ENCODE results near the gene TJP1.
"Not testable (repeated sequence)": the region's sequence is repeated elsewhere in the genome, so short reads cannot be mapped to it uniquely, and the experiment has no call there.

The TJP1 gene

DNA sequence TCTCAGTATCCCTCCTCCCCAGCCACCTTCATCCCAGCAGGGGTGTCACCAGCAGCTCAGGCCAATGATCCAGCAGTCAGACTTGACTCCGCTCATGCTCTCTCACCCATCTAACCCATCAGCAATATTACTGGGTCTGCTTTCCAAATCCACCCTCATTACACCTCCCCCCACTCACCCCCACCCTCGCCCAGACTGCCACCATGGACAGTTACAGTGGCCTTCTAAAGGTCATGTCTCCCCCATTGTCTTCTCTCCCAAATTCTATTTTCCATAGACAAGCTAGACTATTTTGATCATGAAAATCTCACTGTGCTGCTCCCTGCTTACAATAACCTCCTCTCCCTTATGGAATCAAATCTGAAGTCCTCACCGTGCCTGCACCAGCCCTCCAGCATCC, 156.0 kb downstream of the TJP1 start:
- no peak overlapping the region for H3K4me3 ChIP-seq (ENCODE audit: low read length)
- DNase-seq (ENCODE audit: low read depth): no peak
- TF ChIP-seq, protein P1, sequence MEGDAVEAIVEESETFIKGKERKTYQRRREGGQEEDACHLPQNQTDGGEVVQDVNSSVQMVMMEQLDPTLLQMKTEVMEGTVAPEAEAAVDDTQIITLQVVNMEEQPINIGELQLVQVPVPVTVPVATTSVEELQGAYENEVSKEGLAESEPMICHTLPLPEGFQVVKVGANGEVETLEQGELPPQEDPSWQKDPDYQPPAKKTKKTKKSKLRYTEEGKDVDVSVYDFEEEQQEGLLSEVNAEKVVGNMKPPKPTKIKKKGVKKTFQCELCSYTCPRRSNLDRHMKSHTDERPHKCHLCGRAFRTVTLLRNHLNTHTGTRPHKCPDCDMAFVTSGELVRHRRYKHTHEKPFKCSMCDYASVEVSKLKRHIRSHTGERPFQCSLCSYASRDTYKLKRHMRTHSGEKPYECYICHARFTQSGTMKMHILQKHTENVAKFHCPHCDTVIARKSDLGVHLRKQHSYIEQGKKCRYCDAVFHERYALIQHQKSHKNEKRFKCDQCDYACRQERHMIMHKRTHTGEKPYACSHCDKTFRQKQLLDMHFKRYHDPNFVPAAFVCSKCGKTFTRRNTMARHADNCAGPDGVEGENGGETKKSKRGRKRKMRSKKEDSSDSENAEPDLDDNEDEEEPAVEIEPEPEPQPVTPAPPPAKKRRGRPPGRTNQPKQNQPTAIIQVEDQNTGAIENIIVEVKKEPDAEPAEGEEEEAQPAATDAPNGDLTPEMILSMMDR (conservative IDR thresholded peaks at IDR 0.05; ENCODE audit: low read depth, low read length): no peak

DNA sequence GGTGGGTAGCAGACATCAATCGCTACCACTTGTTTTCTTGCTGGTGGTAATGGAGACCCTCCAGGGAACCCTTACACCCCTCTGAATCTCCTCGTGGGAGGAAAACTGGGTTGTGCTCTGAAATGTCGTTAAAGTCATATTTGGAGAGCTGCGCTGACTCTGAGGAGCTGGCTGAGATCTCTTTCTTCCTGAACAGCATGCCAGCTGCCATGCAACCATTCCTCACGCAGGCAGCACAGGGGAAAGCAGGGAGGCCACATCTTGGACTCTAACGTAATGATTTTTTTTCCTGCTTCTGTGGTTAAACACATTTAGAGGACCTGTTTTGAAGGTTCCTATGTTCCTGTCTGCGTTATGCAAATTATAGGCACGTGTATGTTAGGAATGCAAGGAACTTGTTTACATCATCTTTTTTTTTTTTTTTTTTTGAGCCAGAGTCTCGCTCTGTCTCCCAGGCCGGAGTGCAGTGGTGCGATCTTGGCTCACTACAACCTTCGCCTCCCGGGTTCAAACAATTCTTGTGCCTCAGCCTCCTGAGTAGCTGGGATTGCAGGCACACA, 156.7 kb downstream of the TJP1 start:
- no peak for DNase-seq (ENCODE audit: low read depth)
- no peak overlapping the region for H3K4me3 ChIP-seq (ENCODE audit: low read length)
- TF ChIP-seq, protein P1 (conservative IDR thresholded peaks at IDR 0.05; ENCODE audit: low read depth, low read length): no peak

DNA sequence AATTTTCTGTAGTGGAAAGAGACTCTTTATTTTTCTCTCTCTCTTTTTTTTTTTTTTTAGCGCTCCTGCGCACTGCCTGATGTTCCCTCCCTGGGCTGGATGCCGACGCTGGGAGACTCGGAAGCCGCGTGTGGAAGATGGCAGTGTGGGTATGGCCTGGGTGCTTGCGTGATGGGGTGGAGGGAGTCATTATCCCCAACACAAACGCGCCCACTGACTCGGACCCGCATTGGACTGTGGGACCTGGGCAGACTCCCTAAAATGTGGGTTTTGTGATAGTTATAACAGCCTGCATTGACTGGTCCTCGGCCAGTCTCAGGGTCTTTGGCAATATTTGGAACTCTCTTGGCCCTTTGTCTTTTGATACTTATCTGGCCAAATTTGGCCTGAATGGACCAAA, 157.9 kb downstream of the TJP1 start:
- DNase-seq (ENCODE audit: low read depth): no peak
- TF ChIP-seq, protein P1 (conservative IDR thresholded peaks at IDR 0.05; ENCODE audit: low read depth, low read length): no peak

DNA sequence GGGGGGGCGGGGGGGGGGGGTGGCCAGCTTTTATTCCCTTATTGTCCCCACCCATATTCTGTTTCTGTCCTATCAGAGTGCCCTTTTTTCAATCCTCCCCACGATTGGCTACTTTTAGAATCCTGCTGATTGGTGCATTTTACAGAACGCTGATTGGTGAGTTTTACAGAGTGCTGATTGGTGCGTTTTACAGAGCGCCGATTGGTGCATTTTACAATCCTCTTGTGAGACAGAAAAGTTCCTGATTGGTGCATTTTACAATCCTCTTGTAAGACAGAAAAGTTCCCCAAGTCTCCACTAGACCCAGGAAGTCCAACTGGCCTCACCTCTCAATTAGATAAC, 164.8 kb downstream of the TJP1 start:
- not testable (repeated sequence) for DNase-seq (ENCODE audit: low read depth); H3K4me3 ChIP-seq (ENCODE audit: low read length)

More for the DNA sequence above, 157.9 kb downstream of the TJP1 start:
- H3K4me3 ChIP-seq (ENCODE audit: low read length): no peak overlapping the region

DNA sequence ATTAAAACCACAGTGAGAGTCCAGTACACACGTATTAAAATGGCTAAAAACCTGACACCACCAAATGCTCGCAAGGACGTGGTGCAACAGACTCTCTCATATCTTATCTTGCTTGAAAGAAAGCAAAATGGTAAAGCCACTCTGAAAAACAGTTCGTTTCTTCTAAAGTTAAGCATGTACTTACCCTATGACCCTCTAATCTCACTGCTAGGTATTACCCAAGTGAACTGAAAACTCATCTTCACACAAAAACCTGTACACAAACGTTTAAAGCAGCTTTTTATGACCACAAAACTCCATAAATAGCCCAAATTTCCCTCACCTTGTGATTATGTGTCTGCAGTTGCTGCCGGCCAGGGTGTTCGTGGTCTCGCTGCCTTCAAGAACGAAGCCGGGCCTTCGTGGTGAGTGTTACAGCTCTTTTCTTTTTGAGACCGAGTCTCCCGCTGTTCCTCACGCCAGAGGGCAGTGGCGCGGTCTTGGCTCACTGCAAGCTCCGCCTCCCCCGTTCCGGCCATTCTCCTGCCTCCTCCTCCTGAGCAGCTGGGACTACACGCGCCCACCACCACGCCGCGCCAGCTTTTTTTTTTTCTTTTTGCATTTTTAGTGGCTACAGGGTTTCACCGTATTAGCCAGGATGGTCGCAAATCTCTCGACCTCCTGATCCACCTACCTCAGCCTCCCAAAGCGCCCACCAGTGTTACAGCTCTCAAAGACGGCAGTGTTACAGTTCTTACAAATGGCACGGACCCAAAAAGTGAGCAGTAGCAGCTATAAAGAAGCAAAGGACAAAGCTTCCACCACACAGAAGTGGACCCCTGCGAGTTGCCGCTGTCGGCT, 165.4 kb downstream of the TJP1 start:
- TF ChIP-seq, protein P1 (conservative IDR thresholded peaks at IDR 0.05; ENCODE audit: low read depth, low read length): no peak
- no peak for DNase-seq (ENCODE audit: low read depth)
- H3K4me3 ChIP-seq (ENCODE audit: low read length): no peak overlapping the region

DNA sequence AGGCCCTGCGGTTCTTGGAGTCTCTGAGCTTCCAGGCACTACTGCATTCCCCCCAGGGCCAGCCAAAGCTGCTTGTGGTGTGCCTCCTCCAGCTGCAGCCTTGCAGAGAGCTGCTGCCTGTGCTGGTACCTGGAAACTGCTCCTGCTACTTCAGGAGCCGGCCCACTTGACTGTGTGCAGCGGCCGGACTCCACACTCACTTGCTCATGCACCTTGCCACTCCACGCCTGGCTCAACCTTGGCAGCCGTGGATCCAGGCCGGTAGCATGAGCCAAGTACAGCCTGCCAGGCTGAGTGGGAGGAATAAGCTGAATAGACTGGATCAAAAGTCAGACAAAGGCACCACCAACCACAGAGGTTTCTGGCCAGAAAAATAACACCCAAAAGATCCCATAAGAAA, 169.7 kb downstream of the TJP1 start:
- TF ChIP-seq, protein P1 (conservative IDR thresholded peaks at IDR 0.05; ENCODE audit: low read depth, low read length): no peak
- DNase-seq (ENCODE audit: low read depth): no peak
- no peak overlapping the region for H3K4me3 ChIP-seq (ENCODE audit: low read length)

DNA sequence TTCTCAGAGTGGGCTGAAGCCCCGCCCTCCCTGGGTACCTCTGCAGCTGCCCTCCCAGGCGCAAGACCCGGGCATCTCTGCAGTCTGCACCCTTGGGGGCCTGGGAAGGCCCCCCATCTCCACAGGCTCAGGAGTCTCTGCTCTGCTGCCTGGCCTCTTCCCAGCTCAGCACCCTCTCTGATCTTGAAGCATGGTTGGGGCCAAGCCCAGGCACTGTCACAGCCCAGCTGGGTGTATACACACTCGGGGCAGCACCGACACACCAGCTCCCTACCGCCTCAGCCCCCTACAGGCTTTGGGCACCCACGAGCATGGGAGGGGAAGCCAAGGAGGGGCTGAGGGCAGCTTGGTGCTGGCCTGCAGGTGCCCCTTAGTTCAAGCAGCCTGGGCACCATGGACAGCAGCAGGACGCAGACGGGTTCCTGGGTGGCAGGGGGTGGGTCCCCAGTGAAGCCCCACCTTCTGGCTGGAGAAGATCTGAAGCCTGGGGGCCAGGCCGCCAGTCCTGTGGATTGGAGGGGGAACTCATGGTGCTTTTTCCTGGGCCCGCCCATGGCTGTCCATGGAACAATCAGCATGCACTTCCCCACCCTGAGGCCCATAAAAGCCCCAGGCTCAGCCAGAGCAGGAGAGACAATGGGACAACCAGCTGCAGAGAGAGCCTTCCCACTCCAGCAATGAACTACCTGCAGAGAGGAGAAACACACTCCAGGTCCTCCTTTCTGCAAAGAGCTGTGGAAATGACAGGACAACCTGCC, 170.6 kb downstream of the TJP1 start:
- DNase-seq (ENCODE audit: low read depth): no peak
- no peak overlapping the region for H3K4me3 ChIP-seq (ENCODE audit: low read length)
- TF ChIP-seq, protein P1 (conservative IDR thresholded peaks at IDR 0.05; ENCODE audit: low read depth, low read length): no peak

Data from retinal pigment epithelial cell (primary cell).